Measurements from ENCODE around the gene PLCZ1. TPM values are rescaled to one million over a fixed set of nuclear protein-coding genes. Genes with fewer than 3 reads are reported as not detected.
A peak's percentile ranks its signal among the peaks of the same experiment; 100 is the strongest.

Gene PLCZ1
- total and polyA plus RNA-seq, 9 donors = 0.21 TPM; not detected in 8

- no peaks in the 10 kb centered on the region for H3K9me3 ChIP-seq (replicated peaks; ENCODE audit: control insufficient read depth, low read depth, low read length)
- peak; percentile 68 for DNase-seq
- no peaks in the 10 kb centered on the region for H3K27me3 ChIP-seq (ENCODE audit: control insufficient read depth, insufficient read depth, low read length)
- no peak overlapping the region for H3K4me3 ChIP-seq (ENCODE audit: low read length)
- H3K27ac ChIP-seq (ENCODE audit: low read length) = no peak overlapping the region
- no peaks in the 10 kb centered on the region for H3K36me3 ChIP-seq (ENCODE audit: control insufficient read depth, insufficient read depth, low read length)
- no peaks in the 10 kb centered on the region for H3K4me1 ChIP-seq (ENCODE audit: control insufficient read depth, insufficient read depth, low read length)
- 52% methylated on average over 4 of the region's 5 CpGs for WGBS (ENCODE audit: insufficient coverage)
Measured at GRCh38 chr12:18676996-18677588, 60.7 kb downstream of the PLCZ1 start.

- Histone ChIP-seq H3K27me3 (ENCODE audit: control insufficient read depth, insufficient read depth, low read length) (no peaks in the 10 kb centered on the region), H3K4me3 (ENCODE audit: low read length) (no peak overlapping the region), H3K36me3 (ENCODE audit: control insufficient read depth, insufficient read depth, low read length) (no peaks in the 10 kb centered on the region), H3K27ac (ENCODE audit: low read length) (no peak overlapping the region), H3K9me3 (replicated peaks; ENCODE audit: control insufficient read depth, low read depth, low read length) (no peaks in the 10 kb centered on the region), H3K4me1 (ENCODE audit: control insufficient read depth, insufficient read depth, low read length) (no peaks in the 10 kb centered on the region)
- no peak for DNase-seq
Measured at GRCh38 chr12:18676141-18676540, 61.7 kb downstream of the PLCZ1 start.

DNA sequence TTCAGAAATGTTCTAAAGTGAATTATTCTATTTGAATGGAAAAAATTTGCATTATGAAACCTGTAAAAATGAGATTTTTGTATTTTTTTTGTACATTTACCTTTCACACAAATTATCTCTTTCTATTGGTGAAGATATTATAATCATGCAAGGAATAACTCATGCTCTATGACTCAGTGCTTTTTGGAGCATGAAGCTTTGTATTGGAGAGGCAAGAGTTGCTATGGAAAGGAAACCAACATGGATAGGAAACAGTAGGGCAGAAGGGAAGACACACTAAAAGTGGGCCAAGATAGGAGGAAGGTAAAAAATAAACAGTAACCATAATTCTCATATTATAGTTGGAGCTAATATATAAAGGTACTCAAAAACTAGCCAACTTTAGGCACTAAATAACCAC, 79.0 kb downstream of the PLCZ1 start:
- H3K9me3 ChIP-seq (replicated peaks; ENCODE audit: control insufficient read depth, low read depth, low read length) = peaks cover 2% of the 10 kb centered on the region

DNA sequence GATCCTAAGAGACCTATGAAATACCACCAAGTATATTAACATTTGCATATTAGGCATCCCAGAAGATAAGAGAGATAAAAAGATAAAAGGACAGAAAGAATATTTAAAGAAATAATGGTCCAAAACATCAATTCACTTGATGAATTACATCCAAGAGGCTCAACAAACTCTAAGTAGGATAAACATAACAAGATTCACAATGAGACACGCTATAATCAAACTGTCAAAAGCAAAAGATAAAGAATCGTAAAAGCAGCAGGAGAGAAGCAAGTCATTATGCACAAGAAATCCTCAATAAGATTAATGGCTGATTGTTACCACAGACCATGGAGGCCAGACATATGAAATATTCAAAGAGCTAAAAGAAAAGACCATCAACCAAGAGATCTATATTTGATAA, 79.6 kb downstream of the PLCZ1 start:
- no CpG with 5 or more reads among the region's 2 CpGs for WGBS (ENCODE audit: insufficient coverage)
- H3K27me3 ChIP-seq (ENCODE audit: control insufficient read depth, insufficient read depth, low read length) = no peaks in the 10 kb centered on the region
- no peak overlapping the region for H3K27ac ChIP-seq (ENCODE audit: low read length)
- H3K9me3 ChIP-seq (replicated peaks; ENCODE audit: control insufficient read depth, low read depth, low read length) = peaks cover 2% of the 10 kb centered on the region
- no peaks in the 10 kb centered on the region for H3K36me3 ChIP-seq (ENCODE audit: control insufficient read depth, insufficient read depth, low read length)
- no peak for DNase-seq
- no peaks in the 10 kb centered on the region for H3K4me1 ChIP-seq (ENCODE audit: control insufficient read depth, insufficient read depth, low read length)
- H3K4me3 ChIP-seq (ENCODE audit: low read length) = no peak overlapping the region

More for the DNA sequence above, 79.0 kb downstream of the PLCZ1 start:
- Histone ChIP-seq H3K27ac (ENCODE audit: low read length) (no peak overlapping the region), H3K4me1 (ENCODE audit: control insufficient read depth, insufficient read depth, low read length) (no peaks in the 10 kb centered on the region), H3K27me3 (ENCODE audit: control insufficient read depth, insufficient read depth, low read length) (no peaks in the 10 kb centered on the region), H3K4me3 (ENCODE audit: low read length) (no peak overlapping the region), H3K36me3 (ENCODE audit: control insufficient read depth, insufficient read depth, low read length) (no peaks in the 10 kb centered on the region)
- DNase-seq = no peak

DNA sequence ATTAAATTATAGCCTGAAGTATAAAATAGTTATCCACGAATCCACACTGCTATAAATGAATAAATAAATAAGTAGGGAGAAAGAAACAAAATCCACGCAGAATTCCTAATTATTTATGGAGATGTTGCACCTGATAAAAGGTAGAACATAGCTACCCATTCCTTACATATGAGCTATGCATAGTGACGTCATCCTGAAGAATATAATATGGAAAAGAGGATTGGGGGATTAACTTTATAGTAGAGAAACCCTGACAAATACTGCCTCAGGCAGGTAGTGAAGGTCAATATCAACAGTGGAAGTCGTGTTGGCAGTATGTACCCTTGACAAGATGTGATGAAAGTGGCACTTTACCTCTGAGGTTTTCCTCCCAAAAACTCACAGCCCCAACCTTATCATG, 82.5 kb downstream of the PLCZ1 start:
- Histone ChIP-seq H3K9me3 (replicated peaks; ENCODE audit: control insufficient read depth, low read depth, low read length) (peaks cover 2% of the 10 kb centered on the region), H3K27me3 (ENCODE audit: control insufficient read depth, insufficient read depth, low read length) (no peaks in the 10 kb centered on the region), H3K4me3 (ENCODE audit: low read length) (no peak overlapping the region), H3K27ac (ENCODE audit: low read length) (no peak overlapping the region), H3K4me1 (ENCODE audit: control insufficient read depth, insufficient read depth, low read length) (no peaks in the 10 kb centered on the region), H3K36me3 (ENCODE audit: control insufficient read depth, insufficient read depth, low read length) (no peaks in the 10 kb centered on the region)
- DNase-seq = no peak
- WGBS (ENCODE audit: insufficient coverage) = no CpG with 5 or more reads among the region's 4 CpGs

DNA sequence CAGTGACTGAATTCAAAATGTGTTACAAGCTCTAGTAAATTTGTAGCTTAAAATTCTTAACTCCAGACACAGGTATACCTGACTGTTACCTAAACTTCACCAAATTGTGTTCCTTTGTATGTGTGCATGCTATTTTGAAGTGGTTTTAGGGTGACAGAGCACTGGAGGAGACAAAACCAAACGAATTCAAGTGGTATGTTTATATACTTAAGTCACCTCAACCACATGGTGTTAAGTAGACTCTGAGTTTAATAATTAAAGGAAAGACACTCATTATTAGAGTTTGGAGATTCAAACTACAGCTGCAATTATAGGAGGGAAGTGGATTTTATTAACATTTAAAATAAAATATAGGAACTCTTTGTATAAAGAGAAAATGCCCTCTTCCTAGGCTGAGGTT, 84.3 kb downstream of the PLCZ1 start:
- no peak overlapping the region for H3K4me3 ChIP-seq (ENCODE audit: low read length)
- no peaks in the 10 kb centered on the region for H3K36me3 ChIP-seq (ENCODE audit: control insufficient read depth, insufficient read depth, low read length)
- H3K9me3 ChIP-seq (replicated peaks; ENCODE audit: control insufficient read depth, low read depth, low read length) = peaks cover 2% of the 10 kb centered on the region
- WGBS (ENCODE audit: insufficient coverage) = no CpG with 5 or more reads among the region's 1 CpG
- DNase-seq = no peak
- H3K27me3 ChIP-seq (ENCODE audit: control insufficient read depth, insufficient read depth, low read length) = no peaks in the 10 kb centered on the region
- H3K4me1 ChIP-seq (ENCODE audit: control insufficient read depth, insufficient read depth, low read length) = no peaks in the 10 kb centered on the region
- H3K27ac ChIP-seq (ENCODE audit: low read length) = no peak overlapping the region

DNA sequence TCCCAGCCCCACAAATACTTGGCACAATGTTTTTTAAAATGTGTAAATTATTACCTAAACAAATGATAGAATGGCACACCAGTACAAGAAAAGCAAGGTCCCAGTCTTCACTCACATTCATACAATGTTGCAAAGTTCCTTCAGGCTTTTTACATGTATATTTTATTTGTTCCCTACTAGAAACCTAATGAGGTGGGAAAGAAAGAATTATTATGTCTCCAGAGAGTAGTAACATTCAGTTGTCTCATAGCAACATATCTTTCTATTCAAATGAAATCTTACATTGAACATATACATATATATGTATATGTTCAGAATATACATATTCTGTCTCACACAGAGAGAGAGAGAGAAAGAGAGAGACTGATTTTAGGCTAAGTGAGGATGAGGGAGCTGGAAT, 85.2 kb downstream of the PLCZ1 start:
- no peak overlapping the region for H3K4me3 ChIP-seq (ENCODE audit: low read length)
- no peak overlapping the region for H3K27ac ChIP-seq (ENCODE audit: low read length)
- H3K4me1 ChIP-seq (ENCODE audit: control insufficient read depth, insufficient read depth, low read length) = no peaks in the 10 kb centered on the region
- no peaks in the 10 kb centered on the region for H3K36me3 ChIP-seq (ENCODE audit: control insufficient read depth, insufficient read depth, low read length)
- no peak for DNase-seq
- no peaks in the 10 kb centered on the region for H3K27me3 ChIP-seq (ENCODE audit: control insufficient read depth, insufficient read depth, low read length)
- no peaks in the 10 kb centered on the region for H3K9me3 ChIP-seq (replicated peaks; ENCODE audit: control insufficient read depth, low read depth, low read length)

GRCh38 chr12:18651525-18651924, 86.3 kb downstream of the PLCZ1 start:
- Histone ChIP-seq H3K36me3 (ENCODE audit: control insufficient read depth, insufficient read depth, low read length) (no peaks in the 10 kb centered on the region), H3K27me3 (ENCODE audit: control insufficient read depth, insufficient read depth, low read length) (no peaks in the 10 kb centered on the region), H3K9me3 (replicated peaks; ENCODE audit: control insufficient read depth, low read depth, low read length) (no peaks in the 10 kb centered on the region), H3K27ac (ENCODE audit: low read length) (no peak overlapping the region), H3K4me1 (ENCODE audit: control insufficient read depth, insufficient read depth, low read length) (no peaks in the 10 kb centered on the region), H3K4me3 (ENCODE audit: low read length) (no peak overlapping the region)
- DNase-seq = no peak
- WGBS (ENCODE audit: insufficient coverage) = no CpG with 5 or more reads among the region's 2 CpGs

- Histone ChIP-seq H3K27me3 (ENCODE audit: control insufficient read depth, insufficient read depth, low read length) (no peaks in the 10 kb centered on the region), H3K9me3 (replicated peaks; ENCODE audit: control insufficient read depth, low read depth, low read length) (no peaks in the 10 kb centered on the region), H3K4me3 (ENCODE audit: low read length) (no peak overlapping the region), H3K36me3 (ENCODE audit: control insufficient read depth, insufficient read depth, low read length) (no peaks in the 10 kb centered on the region), H3K27ac (ENCODE audit: low read length) (no peak overlapping the region), H3K4me1 (ENCODE audit: control insufficient read depth, insufficient read depth, low read length) (peaks cover 3% of the 10 kb centered on the region)
- DNase-seq = peak; percentile 63
- 70% methylated on average over 3 of the region's 6 CpGs for WGBS (ENCODE audit: insufficient coverage)
Measured at GRCh38 chr12:18646286-18646890, 91.4 kb downstream of the PLCZ1 start.

- Histone ChIP-seq H3K27ac (ENCODE audit: low read length) (no peak overlapping the region), H3K27me3 (ENCODE audit: control insufficient read depth, insufficient read depth, low read length) (no peaks in the 10 kb centered on the region), H3K4me1 (ENCODE audit: control insufficient read depth, insufficient read depth, low read length) (peaks cover 3% of the 10 kb centered on the region), H3K9me3 (replicated peaks; ENCODE audit: control insufficient read depth, low read depth, low read length) (no peaks in the 10 kb centered on the region), H3K36me3 (ENCODE audit: control insufficient read depth, insufficient read depth, low read length) (no peaks in the 10 kb centered on the region), H3K4me3 (ENCODE audit: low read length) (no peak overlapping the region)
- DNase-seq = no peak
- 97% methylated on average over 3 of the region's 3 CpGs for WGBS (ENCODE audit: insufficient coverage)
Measured at GRCh38 chr12:18644564-18644963, 93.2 kb downstream of the PLCZ1 start.

DNA sequence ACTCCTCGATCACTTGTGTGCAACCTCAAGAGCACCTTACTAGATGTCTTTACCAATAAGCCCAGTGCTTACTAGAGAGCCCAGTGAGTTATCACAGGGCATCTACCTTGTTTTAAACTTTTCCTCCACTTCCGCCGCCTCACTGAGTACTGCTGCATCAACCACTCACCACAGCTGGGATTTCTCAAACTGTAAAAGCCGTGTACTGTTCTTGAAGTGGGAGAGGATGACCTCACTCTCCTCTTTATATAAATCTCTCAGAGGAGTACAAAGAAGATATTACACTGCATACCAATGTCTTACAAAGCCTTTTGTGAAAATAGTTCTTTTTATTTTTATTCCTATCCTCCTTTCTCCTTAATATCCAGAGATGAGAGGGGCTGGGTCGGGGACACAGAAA, 94.1 kb downstream of the PLCZ1 start:
- H3K27me3 ChIP-seq (ENCODE audit: control insufficient read depth, insufficient read depth, low read length) = no peaks in the 10 kb centered on the region
- peaks cover 3% of the 10 kb centered on the region for H3K4me1 ChIP-seq (ENCODE audit: control insufficient read depth, insufficient read depth, low read length)
- no peak overlapping the region for H3K4me3 ChIP-seq (ENCODE audit: low read length)
- H3K27ac ChIP-seq (ENCODE audit: low read length) = no peak overlapping the region
- WGBS (ENCODE audit: insufficient coverage) = 43% methylated on average over 1 of the region's 5 CpGs
- H3K9me3 ChIP-seq (replicated peaks; ENCODE audit: control insufficient read depth, low read depth, low read length) = no peaks in the 10 kb centered on the region
- peak; percentile 81 for DNase-seq
- no peaks in the 10 kb centered on the region for H3K36me3 ChIP-seq (ENCODE audit: control insufficient read depth, insufficient read depth, low read length)

Measured in muscle of leg (tissue), 11 donors.